GM12864 (cell line): Measurements from ENCODE around the gene WDR38.
"Not testable (repeated sequence)": the region's sequence is repeated elsewhere in the genome, so short reads cannot be mapped to it uniquely, and the experiment has no call there.

ENCODE experiments used
- DNase-seq: peaks from one replicate; pipeline ENCODE4 v3.0.0-alpha.2; 2011; ENCODE audit warnings: low read depth
- H3K4me3 ChIP-seq: 2 replicates; pipeline ENCODE4 v1.5.1; 2011; ENCODE audit warnings: mild to moderate bottlenecking, low read depth, low read length, control low read depth
- CTCF ChIP-seq: IDR thresholded peaks from 2 replicates; pipeline ENCODE4 v1.5.1; 2011; ENCODE audit warnings: low read depth, mild to moderate bottlenecking, moderate library complexity, low read length, control low read depth, inconsistent platforms; ENCODE audit errors: missing control alignments

WDR38 gene

GRCh38 chr9:124843456-124844034, 9.7 kb upstream of the WDR38 start:
- no peak for DNase-seq
- TF ChIP-seq CTCF = no peak
- H3K4me3 ChIP-seq = no peak overlapping the region

DNA sequence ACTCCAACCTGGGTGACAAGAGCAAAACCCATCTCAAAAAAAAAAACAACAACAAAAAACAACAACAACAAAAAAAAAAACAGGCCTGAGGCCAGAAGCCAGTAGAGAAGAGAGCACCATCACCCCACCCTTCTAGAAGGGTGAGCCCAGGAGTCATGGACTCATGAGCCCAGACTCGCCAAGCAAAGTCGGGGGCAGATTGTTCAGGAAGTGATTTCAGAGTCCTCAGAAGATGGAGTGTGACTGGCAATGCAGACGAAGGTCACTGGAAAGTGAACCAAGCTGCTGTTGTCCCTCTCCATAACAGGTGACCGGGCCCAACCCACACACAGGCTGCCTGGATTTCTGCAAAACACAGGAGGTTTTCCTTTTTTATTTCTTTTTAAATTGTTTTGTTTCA, 9.0 kb upstream of the WDR38 start:
- no peak for TF ChIP-seq CTCF
- no peak for DNase-seq
- H3K4me3 ChIP-seq = no peak overlapping the region

DNA sequence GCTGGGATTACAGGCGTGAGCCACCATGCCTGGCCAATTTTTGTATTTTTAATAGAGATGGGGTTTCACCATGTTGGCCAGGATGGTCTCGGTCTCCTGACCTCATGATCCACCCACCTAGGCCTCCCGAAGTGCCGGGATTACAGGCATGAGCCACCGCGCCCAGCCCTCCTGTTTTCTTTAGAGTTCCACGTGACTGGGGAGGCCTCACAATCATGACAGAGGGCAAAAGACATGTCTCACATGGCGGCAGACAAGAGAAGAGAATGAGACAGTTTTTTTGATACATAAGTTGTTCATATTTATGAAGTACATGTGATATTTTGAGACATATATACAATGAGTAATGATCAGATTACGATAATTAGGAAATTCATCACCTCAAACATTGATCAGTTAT, 6.8 kb upstream of the WDR38 start:
- DNase-seq, H3K4me3 ChIP-seq: not testable (repeated sequence)

DNA sequence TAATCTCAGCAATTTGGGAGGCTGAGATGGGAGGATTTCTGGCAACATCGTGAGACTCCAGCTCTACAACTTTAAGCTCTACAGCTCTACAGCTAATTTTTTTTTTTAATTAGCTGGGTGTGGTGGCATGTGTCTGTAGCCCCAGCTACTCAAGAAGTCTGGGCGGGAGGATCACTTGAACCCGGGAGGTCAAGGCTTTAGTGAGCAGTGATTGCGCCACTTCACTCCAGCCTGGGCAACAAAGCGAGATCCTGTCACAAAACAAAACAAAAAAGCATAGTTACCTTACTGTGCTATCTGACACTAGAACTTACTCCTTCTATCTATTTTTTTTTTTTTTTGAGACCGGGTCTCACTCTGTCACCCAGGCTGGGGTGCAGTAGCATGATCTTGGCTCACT, 6.3 kb upstream of the WDR38 start:
- no peak overlapping the region for H3K4me3 ChIP-seq
- no peak for DNase-seq
- TF ChIP-seq CTCF = no peak

DNA sequence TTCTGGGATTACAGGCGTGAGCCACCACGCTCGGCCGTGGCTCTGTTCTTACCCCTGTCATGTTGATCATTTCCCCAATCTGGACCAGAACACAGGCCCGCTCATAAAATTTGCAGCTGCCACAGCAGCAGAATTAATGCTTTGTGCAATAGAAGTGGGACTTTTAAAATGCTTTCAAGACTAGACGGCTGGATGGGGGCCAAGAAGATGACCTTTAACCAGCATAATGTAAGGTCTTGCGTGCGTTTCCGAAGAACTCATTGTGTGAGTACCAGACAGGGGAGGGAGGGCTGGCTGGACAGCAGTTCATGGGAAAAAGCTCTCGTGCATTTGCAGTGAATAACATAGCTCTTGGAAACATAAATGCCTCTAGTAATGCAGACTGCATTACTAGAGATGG, 3.5 kb upstream of the WDR38 start:
- H3K4me3 ChIP-seq = no peak overlapping the region
- DNase-seq = no peak
- TF ChIP-seq CTCF = no peak

DNA sequence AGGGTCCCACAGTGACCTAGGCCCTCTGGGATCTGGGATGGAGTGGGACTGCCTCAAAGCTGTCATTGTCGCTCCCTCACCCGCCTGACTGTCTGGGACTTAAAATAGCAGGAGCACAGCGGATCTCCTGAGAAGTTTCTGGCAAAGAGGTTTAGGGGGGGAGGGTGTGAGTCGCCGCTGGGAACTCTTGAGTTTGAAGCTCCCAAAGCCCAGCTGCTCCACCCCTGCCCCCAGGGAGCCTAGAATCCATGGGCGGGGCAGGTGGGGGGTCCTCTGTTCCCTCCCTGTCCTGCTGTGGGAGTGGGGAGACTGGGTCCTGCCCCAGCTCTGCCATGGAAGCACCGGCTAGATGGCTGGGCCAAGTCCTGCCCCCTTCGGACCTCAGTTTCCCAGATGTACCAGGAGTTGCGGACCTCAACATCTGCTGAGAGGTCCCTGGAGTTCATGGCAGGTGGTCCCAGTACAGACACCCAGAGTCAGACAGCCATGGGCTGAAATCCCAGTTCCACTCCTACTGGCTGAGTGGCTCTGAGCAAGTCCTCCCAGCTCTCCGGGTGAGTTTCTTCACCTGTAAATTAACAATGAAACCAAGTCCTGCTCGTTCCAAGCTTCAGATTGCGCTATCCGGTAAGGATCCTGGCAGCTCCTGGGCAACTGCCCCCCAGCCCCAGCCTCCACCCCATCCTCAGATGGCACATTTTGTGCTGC, 985 bp upstream of the WDR38 start:
- no peak for TF ChIP-seq CTCF
- no peak overlapping the region for H3K4me3 ChIP-seq
- DNase-seq = no peak

DNA sequence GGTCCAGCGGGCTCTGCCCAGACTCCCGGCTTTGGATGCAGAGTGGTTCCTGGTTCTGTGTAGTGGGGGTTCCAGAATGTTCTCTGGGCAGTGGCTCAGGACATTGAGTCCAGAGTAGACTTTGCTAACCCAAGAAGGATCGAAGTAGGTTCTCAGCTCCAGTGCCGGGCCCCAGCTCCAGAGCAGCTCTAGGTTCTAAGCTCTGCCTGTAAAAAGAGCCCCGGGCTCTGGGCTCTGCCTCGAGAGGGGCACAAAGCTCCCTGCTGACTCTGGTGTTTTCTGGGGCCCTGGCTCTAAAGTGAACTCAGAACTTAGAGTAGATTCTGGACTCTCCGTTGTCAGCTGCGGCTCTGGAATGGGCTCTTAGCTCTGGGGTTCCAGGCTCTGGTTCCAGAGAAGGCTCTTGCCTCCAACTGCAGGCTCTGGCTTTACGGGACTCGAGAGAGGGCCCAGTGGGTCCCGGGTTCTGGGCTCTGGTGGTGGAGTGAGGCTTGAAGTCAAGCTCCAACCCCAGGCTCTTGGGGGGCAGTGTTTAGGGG, 414 bp downstream of the WDR38 start:
- TF ChIP-seq CTCF = no peak
- H3K4me3 ChIP-seq = peak overlapping the region; percentile 55
- no peak for DNase-seq
